ENCODE data around the gene POLDIP2. TPM values are rescaled to one million over a fixed set of nuclear protein-coding genes. Genes with fewer than 3 reads are reported as not detected.

The POLDIP2 gene
- total and polyA plus RNA-seq, 2 of the 13 experiments (the other 11 are each of a cell fraction or from before 2014, with no cell fraction given), result 85.9 to 114 TPM

DNA sequence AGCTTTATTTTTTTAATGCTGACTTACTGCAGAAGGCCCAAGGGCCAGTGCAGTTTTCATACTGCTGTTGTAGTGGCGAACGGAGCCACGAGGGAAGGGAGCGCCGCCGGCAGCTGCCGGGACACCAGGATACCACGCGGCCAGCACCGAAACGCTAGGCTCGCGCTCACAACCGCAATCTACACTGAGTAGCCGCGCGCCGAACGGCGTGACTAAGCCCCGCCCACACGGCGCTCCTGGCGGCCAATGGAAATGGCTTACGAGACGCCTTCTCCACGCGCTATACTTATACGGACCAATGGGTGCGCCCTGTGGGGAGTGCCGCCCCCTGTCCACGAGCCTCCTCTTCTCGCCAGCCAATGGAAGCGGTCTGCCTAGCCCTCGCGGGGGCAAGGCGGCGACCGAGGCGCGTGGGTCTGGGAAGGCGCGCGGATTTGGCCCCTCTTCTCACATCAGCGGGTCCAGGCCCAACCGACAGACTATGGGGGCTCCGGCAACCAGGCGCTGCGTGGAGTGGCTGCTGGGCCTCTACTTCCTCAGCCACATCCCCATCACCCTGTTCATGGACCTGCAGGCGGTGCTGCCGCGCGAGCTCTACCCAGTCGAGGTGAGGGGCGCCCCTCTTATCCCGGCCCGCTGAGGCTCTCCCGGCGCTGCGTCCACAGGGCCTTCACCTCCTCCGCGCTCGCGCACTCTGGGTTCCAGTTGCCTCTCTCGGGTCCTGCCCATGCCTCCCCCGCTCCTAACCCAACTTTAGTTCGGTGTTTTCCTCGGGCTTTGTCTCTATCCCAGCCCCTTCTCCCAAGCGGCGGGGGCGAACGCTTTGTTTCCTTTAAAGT is 38.3 kb downstream of the POLDIP2 start, which contains the start of gene TMEM97 (continued):
- TF ChIP-seq KIAA2018 (CRISPR knock-in tag; IDR thresholded peaks at IDR 0.05; ENCODE audit: borderline replicate concordance) (no peak), MXI1 (IDR thresholded peaks at IDR 0.05; ENCODE audit: borderline replicate concordance, low read depth, low read length) (peak; percentile 71; the same call in 1 of the 3 replicates), TBP (CRISPR knock-in tag; IDR thresholded peaks at IDR 0.05) (no peak), JUND (CRISPR knock-in tag; IDR thresholded peaks at IDR 0.05) (peak; percentile 51; the same call in 1 of the 2 replicates), DZIP1 (CRISPR knock-in tag; IDR thresholded peaks at IDR 0.05) (peak; percentile 75; the same call in 1 of the 2 replicates), RFXAP (CRISPR knock-in tag; IDR thresholded peaks at IDR 0.05; ENCODE audit: borderline replicate concordance) (no peak; the same call in 1 of the 2 replicates), RAD21 (CRISPR knock-in tag; IDR thresholded peaks at IDR 0.05) (peak; percentile 40; the same call in 1 of the 2 replicates), SMC3 (IDR thresholded peaks at IDR 0.05; ENCODE audit: low read length) (no peak), ZNF121 (CRISPR knock-in tag; IDR thresholded peaks at IDR 0.05) (no peak; the same call in 1 of the 2 replicates), CBX2 (IDR thresholded peaks at IDR 0.05; ENCODE audit: low read depth, low read length) (no peak), CBX2 (CRISPR knock-in tag; IDR thresholded peaks at IDR 0.05; ENCODE audit: low read depth) (no peak), STAG1 (CRISPR knock-in tag; IDR thresholded peaks at IDR 0.05) (0 out of 2 replicates have a peak, but pooled peaks have one; percentile 7), ZNF451 (CRISPR knock-in tag; IDR thresholded peaks at IDR 0.05) (0 out of 2 replicates have a peak, but pooled peaks have one; percentile 36), ZNF572 (CRISPR knock-in tag; IDR thresholded peaks at IDR 0.05) (no peak), ZBTB20 (CRISPR knock-in tag; IDR thresholded peaks at IDR 0.05; ENCODE audit: borderline replicate concordance, low read depth) (no peak; the same call in 1 of the 2 replicates), MLLT10 (CRISPR knock-in tag; IDR thresholded peaks at IDR 0.05) (no peak)
- TF ChIP-seq, protein P1, sequence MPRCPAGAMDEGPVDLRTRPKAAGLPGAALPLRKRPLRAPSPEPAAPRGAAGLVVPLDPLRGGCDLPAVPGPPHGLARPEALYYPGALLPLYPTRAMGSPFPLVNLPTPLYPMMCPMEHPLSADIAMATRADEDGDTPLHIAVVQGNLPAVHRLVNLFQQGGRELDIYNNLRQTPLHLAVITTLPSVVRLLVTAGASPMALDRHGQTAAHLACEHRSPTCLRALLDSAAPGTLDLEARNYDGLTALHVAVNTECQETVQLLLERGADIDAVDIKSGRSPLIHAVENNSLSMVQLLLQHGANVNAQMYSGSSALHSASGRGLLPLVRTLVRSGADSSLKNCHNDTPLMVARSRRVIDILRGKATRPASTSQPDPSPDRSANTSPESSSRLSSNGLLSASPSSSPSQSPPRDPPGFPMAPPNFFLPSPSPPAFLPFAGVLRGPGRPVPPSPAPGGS (CRISPR knock-in tag; IDR thresholded peaks at IDR 0.05), result peak; percentile 31; the same call in 1 of the 2 replicates
